GM06990 (cell line): Measurements from ENCODE around the gene TANK.
"Not testable (repeated sequence)": the region's sequence is repeated elsewhere in the genome, so short reads cannot be mapped to it uniquely, and the experiment has no call there.

Experiments used
- DNase-seq: peaks from one replicate; pipeline ENCODE4 v3.0.0-alpha.2; 2011; ENCODE audit not compliant: insufficient read length; ENCODE audit errors: extremely low read depth
- H3K27me3 ChIP-seq: replicated peaks from 2 replicates; pipeline ENCODE4 v1.6.0; 2011; ENCODE audit warnings: low read length; ENCODE audit not compliant: control insufficient read depth, insufficient read depth
- H3K36me3 ChIP-seq: 2 replicates; pipeline ENCODE4 v1.5.1; 2011; ENCODE audit warnings: low read length; ENCODE audit not compliant: control insufficient read depth, insufficient read depth
- H3K4me3 ChIP-seq: replicated peaks from 2 replicates; pipeline ENCODE4 v1.5.1; 2011; ENCODE audit warnings: low read depth, mild to moderate bottlenecking, control low read depth, low read length
- TF ChIP-seq, protein P1 (sequence below): IDR thresholded peaks from 2 replicates; pipeline ENCODE4 v1.5.1; 2011; ENCODE audit warnings: low read length, control low read depth, mild to moderate bottlenecking, inconsistent platforms; ENCODE audit not compliant: insufficient read depth, poor library complexity, severe bottlenecking

TANK gene

DNA sequence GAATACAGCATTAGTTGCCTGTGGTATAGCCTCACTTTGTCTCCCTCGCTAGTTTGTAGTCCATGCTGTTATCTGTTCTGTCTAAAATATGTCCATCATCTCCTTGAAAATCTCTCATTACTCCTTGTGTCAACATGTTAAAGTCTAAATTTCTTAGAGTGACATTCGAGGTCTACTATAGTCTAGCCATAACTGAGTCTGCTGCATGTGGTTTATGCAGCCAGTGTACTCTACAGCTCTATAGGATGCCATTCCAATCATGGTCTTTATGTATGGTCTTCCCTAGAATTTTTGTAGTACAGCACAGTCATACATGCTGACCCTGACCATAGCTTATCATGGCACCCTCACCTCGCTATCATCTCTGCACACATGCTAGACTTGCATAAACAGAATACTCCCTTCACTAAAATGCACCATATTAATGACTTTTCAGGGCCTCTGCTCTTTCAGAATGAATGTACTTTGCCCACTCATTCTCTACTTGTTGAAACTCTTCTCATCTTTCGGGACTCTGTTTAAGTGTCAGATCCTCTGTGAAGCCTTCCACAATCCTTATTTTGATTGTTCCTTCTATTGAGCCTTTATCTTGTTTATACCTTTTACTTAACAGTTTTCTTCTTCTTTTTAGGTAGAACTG is 12.8 kb downstream of the TANK start:
- DNase-seq: no peak
- peaks cover 7% of the 10 kb centered on the region for H3K36me3 ChIP-seq
- H3K27me3 ChIP-seq: no peaks in the 10 kb centered on the region
- no peak overlapping the region for H3K4me3 ChIP-seq
- TF ChIP-seq, protein P1, sequence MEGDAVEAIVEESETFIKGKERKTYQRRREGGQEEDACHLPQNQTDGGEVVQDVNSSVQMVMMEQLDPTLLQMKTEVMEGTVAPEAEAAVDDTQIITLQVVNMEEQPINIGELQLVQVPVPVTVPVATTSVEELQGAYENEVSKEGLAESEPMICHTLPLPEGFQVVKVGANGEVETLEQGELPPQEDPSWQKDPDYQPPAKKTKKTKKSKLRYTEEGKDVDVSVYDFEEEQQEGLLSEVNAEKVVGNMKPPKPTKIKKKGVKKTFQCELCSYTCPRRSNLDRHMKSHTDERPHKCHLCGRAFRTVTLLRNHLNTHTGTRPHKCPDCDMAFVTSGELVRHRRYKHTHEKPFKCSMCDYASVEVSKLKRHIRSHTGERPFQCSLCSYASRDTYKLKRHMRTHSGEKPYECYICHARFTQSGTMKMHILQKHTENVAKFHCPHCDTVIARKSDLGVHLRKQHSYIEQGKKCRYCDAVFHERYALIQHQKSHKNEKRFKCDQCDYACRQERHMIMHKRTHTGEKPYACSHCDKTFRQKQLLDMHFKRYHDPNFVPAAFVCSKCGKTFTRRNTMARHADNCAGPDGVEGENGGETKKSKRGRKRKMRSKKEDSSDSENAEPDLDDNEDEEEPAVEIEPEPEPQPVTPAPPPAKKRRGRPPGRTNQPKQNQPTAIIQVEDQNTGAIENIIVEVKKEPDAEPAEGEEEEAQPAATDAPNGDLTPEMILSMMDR: no peak

DNA sequence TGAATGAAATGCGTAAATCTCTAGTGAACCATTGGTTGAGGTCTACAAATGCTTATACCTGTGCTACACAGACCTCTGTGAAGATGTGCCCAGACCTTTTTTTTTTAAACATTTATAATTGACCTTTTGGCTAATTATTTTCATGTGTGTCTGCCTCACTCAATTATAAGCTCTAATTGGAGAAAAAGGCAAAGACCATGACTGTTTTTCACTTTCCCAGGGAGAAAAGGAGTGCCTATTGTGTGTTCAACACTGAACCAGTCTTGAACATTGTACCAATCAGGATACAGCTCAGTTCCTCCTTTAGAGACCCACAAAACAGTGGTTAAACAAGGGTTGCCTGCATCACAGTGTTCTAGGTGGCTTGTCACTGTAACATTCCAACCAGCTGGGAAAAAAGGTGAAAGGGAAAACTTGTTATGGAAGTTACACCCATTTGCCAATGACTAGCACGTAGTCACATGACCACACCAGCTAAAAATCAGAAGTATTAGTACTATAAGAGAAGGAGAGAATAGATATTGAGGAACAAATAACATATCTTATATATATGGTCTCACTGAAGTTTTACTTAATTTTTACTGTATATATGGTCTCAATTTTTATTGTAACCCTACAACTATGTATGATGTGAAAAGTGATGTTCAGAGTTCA is 13.4 kb downstream of the TANK start:
- H3K27me3 ChIP-seq: no peaks in the 10 kb centered on the region
- DNase-seq: no peak
- TF ChIP-seq, protein P1: no peak
- H3K4me3 ChIP-seq: no peak overlapping the region
- H3K36me3 ChIP-seq: peaks cover 7% of the 10 kb centered on the region

DNA sequence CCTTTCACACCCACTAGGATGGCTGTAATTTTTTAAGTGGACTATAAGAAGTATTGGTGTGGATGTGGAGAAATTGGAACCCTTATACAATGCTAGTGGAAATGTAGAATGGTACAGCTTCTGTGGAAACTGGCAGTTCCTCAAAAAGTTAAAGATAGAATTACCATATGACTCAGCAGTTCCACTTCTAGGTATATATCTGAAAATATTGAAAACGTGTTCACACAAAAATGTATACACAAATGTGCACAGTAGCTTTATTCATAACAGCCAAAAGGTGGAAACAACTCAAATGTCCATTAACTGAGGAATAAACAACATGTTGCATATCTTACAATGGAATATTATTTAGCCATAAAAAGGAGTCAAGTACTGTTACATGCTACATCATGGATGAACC is 17.7 kb downstream of the TANK start:
- peaks cover 15% of the 10 kb centered on the region for H3K36me3 ChIP-seq

DNA sequence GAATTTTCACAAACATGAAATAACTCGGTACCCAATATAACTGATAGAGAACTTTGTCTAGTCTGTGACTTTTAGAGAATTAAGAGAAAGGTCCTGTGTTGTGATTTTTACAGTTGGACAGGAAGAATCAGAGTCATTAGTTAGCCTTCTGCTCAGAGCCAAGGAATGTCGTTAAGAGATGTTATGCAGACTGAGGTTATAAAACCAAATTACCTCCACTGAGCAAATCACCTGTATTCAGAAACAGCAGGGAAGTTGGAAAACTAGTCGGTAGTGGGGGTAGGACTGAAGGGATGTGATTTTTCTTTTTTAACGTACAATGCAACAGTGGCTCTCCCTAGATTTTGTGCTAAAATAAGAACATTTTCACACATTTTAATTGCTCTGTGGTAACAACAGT is 18.5 kb downstream of the TANK start:
- TF ChIP-seq, protein P1: no peak
- Histone ChIP-seq H3K4me3 (no peak overlapping the region), H3K36me3 (peaks cover 15% of the 10 kb centered on the region), H3K27me3 (no peaks in the 10 kb centered on the region)
- no peak for DNase-seq

More for the DNA sequence above, 17.7 kb downstream of the TANK start:
- TF ChIP-seq, protein P1: no peak
- DNase-seq: no peak
- H3K4me3 ChIP-seq: no peak overlapping the region
- no peaks in the 10 kb centered on the region for H3K27me3 ChIP-seq

DNA sequence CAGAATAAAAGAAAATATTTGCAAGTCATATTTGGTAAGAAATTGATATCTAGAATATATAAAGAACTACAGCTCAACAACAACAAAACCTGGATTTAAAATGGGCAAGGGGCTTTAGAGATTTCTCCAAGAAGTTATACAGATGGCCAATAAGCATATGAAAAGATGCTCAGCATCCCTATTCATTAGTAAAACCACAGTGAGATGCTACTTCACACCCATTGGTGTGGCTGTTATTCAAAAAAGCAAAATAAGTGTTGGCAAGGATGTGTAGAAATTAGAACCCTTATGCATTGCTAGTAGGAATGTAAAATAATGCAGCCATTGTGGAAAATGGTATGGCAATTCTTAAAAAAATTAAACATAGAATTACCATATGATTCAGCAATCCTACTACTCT is 29.8 kb downstream of the TANK start:
- TF ChIP-seq, protein P1: no peak
- Histone ChIP-seq H3K27me3 (no peaks in the 10 kb centered on the region), H3K36me3 (peaks cover 2% of the 10 kb centered on the region)

DNA sequence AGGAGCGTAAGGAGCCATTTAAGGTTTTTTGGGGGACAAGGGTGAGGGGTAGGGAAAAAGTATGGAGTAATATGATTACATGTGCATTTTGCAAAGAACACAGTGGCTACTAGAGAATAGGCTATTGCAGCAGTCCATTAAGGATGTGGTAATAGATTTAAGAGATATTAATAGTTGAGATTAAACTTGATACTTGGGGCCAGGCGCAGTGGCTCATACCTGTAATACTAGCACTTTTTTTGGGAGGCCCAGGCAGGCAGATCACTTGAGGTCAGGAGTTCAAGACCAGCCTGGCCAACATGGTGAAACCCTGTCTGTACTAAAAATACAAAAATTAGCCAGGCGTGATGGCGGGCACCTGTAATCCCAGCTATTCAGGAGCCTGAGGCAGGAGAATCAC is 35.4 kb downstream of the TANK start:
- H3K36me3 ChIP-seq, DNase-seq, H3K4me3 ChIP-seq, H3K27me3 ChIP-seq: not testable (repeated sequence)

More for the DNA sequence above, 29.8 kb downstream of the TANK start:
- no peak overlapping the region for H3K4me3 ChIP-seq
- DNase-seq: no peak
